ENCODE measurements around the gene GPR143.

- TF ChIP-seq POLR2AphosphoS5 (IDR thresholded peaks at IDR 0.05; ENCODE audit: low read depth) (no peak), CTCF (IDR thresholded peaks at IDR 0.05; ENCODE audit: insufficient read depth, low read length) (no peak), REST (IDR thresholded peaks at IDR 0.05; ENCODE audit: insufficient replicate concordance, low read depth) (no peak), SPI1 (IDR thresholded peaks at IDR 0.05; ENCODE audit: borderline replicate concordance, low read depth) (no peak)
Observed at GRCh38 chrX:9785944-9786797, 20.5 kb upstream of the GPR143 start, which contains the start of gene SHROOM2.

Measured in HL-60 (cell line).